DND-41 (cell line): ENCODE measurements around the gene SHANK1.

Source experiments
- ATAC-seq: fragments of 200-7000 bp; cut with Tn5 transposase; 3 replicates; pipeline ENCODE4 v1.9.1; 2021; ENCODE audit warnings: low read depth; ENCODE audit not compliant: insufficient read depth
- DNase-seq: peaks from one replicate; pipeline ENCODE4 v3.0.0-alpha.2; 2020
- H2AFZ ChIP-seq: 2 replicates; pipeline ENCODE4 v1.6.0; 2012; ENCODE audit warnings: low read depth, low read length
- H3K27ac ChIP-seq: 2 replicates; pipeline ENCODE4 v1.5.1; 2012; ENCODE audit warnings: low read length, inconsistent platforms
- H3K27me3 ChIP-seq: fragments of 200-600 bp; sonication (generic); 2 replicates; pipeline ENCODE4 v1.6.0; 2012; ENCODE audit warnings: low read length, mild to moderate bottlenecking, inconsistent platforms; ENCODE audit not compliant: insufficient read depth, poor library complexity
- H3K36me3 ChIP-seq: 2 replicates; pipeline ENCODE4 v1.5.1; 2012; ENCODE audit warnings: low read length, inconsistent platforms; ENCODE audit not compliant: insufficient read depth
- H3K4me1 ChIP-seq: 2 replicates; pipeline ENCODE4 v1.5.1; 2012; ENCODE audit warnings: mild to moderate bottlenecking, low read length; ENCODE audit not compliant: insufficient read depth
- H3K4me2 ChIP-seq: 2 replicates; pipeline ENCODE4 v1.6.0; 2012; ENCODE audit warnings: mild to moderate bottlenecking, moderate library complexity, low read length, inconsistent platforms; ENCODE audit not compliant: insufficient read depth
- H3K4me3 ChIP-seq, 2 experiments: fragments of 200-600 bp in 1 of 2; shearing (Covaris generic) in 1 of 2; 2 replicates each; pipeline ENCODE4 v1.5.1; 2012 to 2016; ENCODE audit warnings: inconsistent platforms in 2 of 2, low read length in 2 of 2, mild to moderate bottlenecking in 2 of 2, low read depth in 1 of 2, moderate library complexity in 1 of 2
- H3K79me2 ChIP-seq: 2 replicates; pipeline ENCODE4 v1.6.0; 2012; ENCODE audit warnings: low read length, inconsistent platforms; ENCODE audit not compliant: insufficient read depth
- H3K9ac ChIP-seq: 2 replicates; pipeline ENCODE4 v1.6.0; 2012; ENCODE audit warnings: low read depth, mild to moderate bottlenecking, inconsistent platforms, low read length, moderate library complexity
- H3K9me3 ChIP-seq: 2 replicates; pipeline ENCODE4 v1.5.1; 2012; ENCODE audit warnings: low read length, moderate library complexity, mild to moderate bottlenecking, inconsistent platforms; ENCODE audit not compliant: insufficient read depth, severe bottlenecking
- H4K20me1 ChIP-seq: 2 replicates; pipeline ENCODE4 v1.6.0; 2012; ENCODE audit warnings: low read length; ENCODE audit not compliant: insufficient read depth
- EZH2 ChIP-seq: IDR thresholded peaks from 3 replicates; pipeline ENCODE4 v1.6.1; 2012; ENCODE audit warnings: borderline replicate concordance, low read depth, mild to moderate bottlenecking, moderate library complexity, low read length, inconsistent platforms; ENCODE audit not compliant: severe bottlenecking
- TF ChIP-seq, protein P1 (sequence below): IDR thresholded peaks from 2 replicates; pipeline ENCODE4 v1.5.1; 2012; ENCODE audit warnings: borderline replicate concordance, low read length, moderate library complexity, mild to moderate bottlenecking; ENCODE audit not compliant: poor library complexity, severe bottlenecking; ENCODE audit errors: extremely low read depth

SHANK1 gene

DNA sequence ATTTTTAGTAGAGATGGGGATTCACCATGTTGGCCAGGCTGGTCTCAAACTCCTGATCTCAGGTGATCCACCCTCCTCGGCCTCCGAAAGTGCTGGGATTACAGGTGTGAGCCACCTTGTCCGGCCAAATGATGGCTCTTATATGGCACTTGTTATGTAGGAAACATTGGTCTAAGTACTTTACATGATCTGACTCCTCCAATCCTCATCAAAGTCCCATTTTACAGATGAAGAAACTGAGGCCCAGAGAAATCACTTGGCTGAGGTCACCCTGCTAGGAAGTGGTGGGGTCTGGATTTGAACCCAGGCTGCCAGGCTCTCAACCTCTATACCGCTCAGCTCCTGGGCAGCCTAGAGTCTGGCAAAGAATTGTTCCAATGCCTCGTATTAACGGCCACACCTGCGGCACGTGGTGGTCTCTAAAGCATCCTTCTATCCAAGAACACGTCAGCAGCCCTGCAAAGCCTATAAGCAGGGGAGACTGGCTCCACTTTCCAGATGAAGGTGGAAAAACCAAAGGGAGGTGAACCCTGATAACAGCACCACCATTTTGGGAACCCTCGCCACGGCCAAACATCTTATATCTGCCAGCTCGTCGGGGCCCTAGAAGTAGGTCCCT lies 18.1 kb downstream of the SHANK1 start:
- Histone ChIP-seq H3K9me3 (no peaks in the 10 kb centered on the region), H3K4me1 (no peaks in the 10 kb centered on the region), H3K27me3 (no peaks in the 10 kb centered on the region), H3K36me3 (no peaks in the 10 kb centered on the region), H3K4me2 (no peak overlapping the region), H3K4me3 (no peak overlapping the region), H3K27ac (no peak overlapping the region), H2AFZ (no peak overlapping the region), H3K79me2 (no peaks in the 10 kb centered on the region), H3K9ac (no peak overlapping the region), H4K20me1 (no peaks in the 10 kb centered on the region; the same call in 1 of the 2 replicates)
- no peak for TF ChIP-seq EZH2
- TF ChIP-seq, protein P1, sequence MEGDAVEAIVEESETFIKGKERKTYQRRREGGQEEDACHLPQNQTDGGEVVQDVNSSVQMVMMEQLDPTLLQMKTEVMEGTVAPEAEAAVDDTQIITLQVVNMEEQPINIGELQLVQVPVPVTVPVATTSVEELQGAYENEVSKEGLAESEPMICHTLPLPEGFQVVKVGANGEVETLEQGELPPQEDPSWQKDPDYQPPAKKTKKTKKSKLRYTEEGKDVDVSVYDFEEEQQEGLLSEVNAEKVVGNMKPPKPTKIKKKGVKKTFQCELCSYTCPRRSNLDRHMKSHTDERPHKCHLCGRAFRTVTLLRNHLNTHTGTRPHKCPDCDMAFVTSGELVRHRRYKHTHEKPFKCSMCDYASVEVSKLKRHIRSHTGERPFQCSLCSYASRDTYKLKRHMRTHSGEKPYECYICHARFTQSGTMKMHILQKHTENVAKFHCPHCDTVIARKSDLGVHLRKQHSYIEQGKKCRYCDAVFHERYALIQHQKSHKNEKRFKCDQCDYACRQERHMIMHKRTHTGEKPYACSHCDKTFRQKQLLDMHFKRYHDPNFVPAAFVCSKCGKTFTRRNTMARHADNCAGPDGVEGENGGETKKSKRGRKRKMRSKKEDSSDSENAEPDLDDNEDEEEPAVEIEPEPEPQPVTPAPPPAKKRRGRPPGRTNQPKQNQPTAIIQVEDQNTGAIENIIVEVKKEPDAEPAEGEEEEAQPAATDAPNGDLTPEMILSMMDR = no peak
- ATAC-seq (no peak), DNase-seq (no peak)

DNA sequence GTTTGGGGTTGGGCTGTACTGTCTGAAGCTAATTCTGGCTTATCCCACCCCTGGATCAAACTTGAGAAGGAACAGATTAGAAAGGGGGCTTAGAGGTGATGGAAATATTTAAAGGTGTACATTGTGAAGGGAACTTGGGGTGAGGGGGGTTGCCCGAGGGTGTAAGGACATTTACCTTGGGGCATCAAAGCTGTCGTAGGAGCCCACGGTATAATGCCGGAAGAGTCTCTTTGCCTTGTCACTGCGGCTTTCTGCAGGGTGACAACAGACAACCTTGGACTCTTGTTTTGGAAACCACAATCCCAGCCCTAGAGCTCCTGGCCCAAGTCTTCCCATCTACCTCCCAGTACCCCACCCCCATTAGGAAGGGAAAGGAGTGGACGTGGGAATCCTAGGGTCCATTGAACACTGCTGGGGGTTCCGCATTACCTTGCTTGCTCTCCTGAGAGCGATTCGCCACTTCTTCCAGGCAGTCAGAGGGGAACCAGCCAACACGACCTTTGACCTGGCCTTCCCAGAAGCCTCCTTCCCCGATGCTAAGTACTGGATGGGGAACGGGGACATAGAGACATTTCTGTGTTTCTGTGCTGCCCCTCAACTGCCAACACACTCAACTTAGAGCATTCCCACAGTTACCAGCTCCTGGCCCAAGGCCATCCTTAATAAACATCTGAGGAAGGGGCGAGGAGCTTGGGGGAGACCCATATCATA lies 22.0 kb downstream of the SHANK1 start:
- TF ChIP-seq EZH2 = no peak
- Histone ChIP-seq H3K36me3 (no peaks in the 10 kb centered on the region), H3K4me2 (no peak overlapping the region), H3K9me3 (no peaks in the 10 kb centered on the region), H3K27ac (no peak overlapping the region), H4K20me1 (peaks cover 8% of the 10 kb centered on the region), H2AFZ (no peak overlapping the region), H3K79me2 (no peaks in the 10 kb centered on the region), H3K4me1 (no peaks in the 10 kb centered on the region), H3K27me3 (no peaks in the 10 kb centered on the region), H3K4me3 (no peak overlapping the region), H3K9ac (no peak overlapping the region)
- DNase-seq (no peak), ATAC-seq (no peak)

DNA sequence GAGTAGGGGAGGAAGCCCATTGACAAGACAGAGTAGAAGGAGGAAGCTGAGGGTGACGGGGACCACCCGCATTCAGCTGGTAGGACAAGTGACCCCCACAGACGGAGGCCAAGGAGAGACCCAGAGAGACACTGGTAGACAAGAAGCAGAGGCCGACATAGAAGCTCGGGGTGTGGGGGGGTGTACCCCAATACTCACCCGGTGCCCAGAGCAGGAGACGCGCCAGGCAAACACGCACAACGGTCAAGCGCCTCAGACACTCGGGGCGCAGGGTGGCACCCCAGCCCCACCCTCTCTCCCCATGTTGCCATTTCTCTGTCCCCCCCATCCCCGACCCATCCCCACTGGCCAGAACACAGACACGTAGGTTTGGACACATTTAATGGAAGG lies 23.5 kb downstream of the SHANK1 start:
- Histone ChIP-seq H3K27ac (no peak overlapping the region), H3K79me2 (no peaks in the 10 kb centered on the region), H3K9me3 (no peaks in the 10 kb centered on the region), H3K9ac (no peak overlapping the region), H4K20me1 (peaks cover 8% of the 10 kb centered on the region), H3K27me3 (no peaks in the 10 kb centered on the region), H3K36me3 (no peaks in the 10 kb centered on the region), H3K4me2 (no peak overlapping the region), H3K4me3 (no peak overlapping the region), H2AFZ (no peak overlapping the region), H3K4me1 (no peaks in the 10 kb centered on the region)
- no peak for TF ChIP-seq EZH2
- TF ChIP-seq, protein P1 = no peak
- no peak for ATAC-seq
- DNase-seq = no peak

DNA sequence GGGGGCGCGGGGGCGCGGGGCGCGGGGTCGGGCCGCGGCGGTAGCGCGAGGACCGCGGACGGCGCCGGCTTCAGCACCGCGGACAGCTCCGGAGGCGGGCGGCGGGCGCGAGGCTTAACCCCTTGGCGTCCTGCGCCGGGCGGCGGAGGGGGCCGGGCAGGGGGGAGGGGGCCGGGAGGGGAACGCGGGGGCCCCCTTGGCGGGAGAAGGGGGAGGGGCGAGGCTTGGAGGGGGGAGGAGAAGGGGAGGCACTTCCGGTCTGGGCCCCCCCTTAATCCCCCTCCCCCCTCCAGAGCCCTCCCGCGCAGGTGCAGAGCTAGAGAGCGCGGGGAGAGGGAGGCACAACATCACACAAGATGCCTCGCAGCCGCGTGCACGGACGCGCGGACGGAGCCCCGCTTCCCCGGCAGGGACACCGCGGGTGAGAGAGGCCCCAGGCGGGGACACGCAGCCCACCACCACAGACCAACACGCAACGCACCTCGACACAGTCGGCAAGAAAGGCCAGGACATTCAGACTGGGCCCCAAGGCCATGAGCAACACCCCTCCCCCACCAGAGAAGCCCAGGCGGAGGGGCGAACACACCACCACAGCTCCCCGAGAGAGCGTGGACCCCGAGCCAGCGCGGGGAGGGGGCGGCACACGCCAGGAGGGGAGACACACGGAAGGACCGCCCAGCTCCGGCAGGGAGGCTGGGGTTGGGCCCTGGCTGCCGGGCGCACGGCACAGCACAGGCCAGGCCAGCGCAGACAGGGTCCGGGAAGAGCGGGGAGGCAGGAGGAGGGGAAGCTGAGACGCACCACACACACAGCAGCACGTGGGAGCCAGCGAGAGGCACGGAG lies 24.1 kb downstream of the SHANK1 start:
- no peaks in the 10 kb centered on the region for H3K9me3 ChIP-seq
- H3K79me2 ChIP-seq = no peaks in the 10 kb centered on the region
- TF ChIP-seq, protein P1 = no peak
- no peak for TF ChIP-seq EZH2
- H3K4me3 ChIP-seq = no peak overlapping the region
- no peaks in the 10 kb centered on the region for H3K27me3 ChIP-seq
- no peaks in the 10 kb centered on the region for H3K36me3 ChIP-seq
- no peak overlapping the region for H3K27ac ChIP-seq
- ATAC-seq = peak; percentile 81
- DNase-seq = peak; percentile 58
- H3K9ac ChIP-seq = no peak overlapping the region
- H4K20me1 ChIP-seq = peaks cover 8% of the 10 kb centered on the region
- no peak overlapping the region for H2AFZ ChIP-seq
- no peaks in the 10 kb centered on the region for H3K4me1 ChIP-seq
- no peak overlapping the region for H3K4me2 ChIP-seq
